ENCODE data around the gene PRPS2.

GRCh38 chrX:12867685-12868084, 76.5 kb downstream of the PRPS2 start:
- TF ChIP-seq CTCF (IDR thresholded peaks at IDR 0.05) (no peak), POLR2AphosphoS5 (IDR thresholded peaks at IDR 0.05) (no peak)

All from prostate gland (tissue), 2 donors.